Upper lobe of left lung (tissue), 4 donors: ENCODE measurements around the gene DENND1A.

ENCODE experiments used
- EP300 ChIP-seq, 4 donors: sonication (generic); formaldehyde crosslinking; IDR thresholded peaks; one replicate each; pipeline ENCODE4 v1.5.1; 2017; ENCODE audit warnings: antibody characterized with exemption in 4 of 4, control low read depth in 2 of 4
- POLR2AphosphoS5 ChIP-seq, 2 donors: sonication (generic); formaldehyde crosslinking; IDR thresholded peaks; one replicate each; pipeline ENCODE4 v1.5.1; 2017; ENCODE audit warnings: antibody characterized with exemption in 2 of 2
- TF ChIP-seq, protein P1 (sequence below), 6 experiments: fragments of 450-650 bp in 4 of 6; fragments of 200-600 bp in 2 of 6; sonication (generic) in 2 of 6; IDR thresholded peaks; one replicate each; pipeline ENCODE4 v1.5.1; 2016 to 2019; ENCODE audit warnings: antibody characterized with exemption in 6 of 6

DNA sequence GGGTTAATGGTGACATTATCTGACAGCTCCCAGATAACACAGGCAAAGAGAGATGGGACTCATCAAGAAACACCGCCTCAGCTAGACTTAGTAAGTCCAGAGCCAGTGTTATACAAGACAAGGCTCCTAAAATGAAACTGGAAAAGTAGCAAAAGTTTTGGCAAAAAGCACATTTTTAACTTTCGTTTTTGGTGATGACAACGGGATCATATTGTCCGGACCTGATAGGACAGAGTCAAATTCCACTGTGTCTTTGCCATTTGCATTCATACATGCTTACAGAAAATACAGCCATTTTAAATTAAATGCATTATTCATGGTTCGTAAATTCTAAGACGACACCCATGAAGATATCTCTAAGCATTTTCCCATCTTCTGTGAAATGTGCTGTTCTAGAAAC lies 421.9 kb downstream of the DENND1A start:
- TF ChIP-seq, protein P1, sequence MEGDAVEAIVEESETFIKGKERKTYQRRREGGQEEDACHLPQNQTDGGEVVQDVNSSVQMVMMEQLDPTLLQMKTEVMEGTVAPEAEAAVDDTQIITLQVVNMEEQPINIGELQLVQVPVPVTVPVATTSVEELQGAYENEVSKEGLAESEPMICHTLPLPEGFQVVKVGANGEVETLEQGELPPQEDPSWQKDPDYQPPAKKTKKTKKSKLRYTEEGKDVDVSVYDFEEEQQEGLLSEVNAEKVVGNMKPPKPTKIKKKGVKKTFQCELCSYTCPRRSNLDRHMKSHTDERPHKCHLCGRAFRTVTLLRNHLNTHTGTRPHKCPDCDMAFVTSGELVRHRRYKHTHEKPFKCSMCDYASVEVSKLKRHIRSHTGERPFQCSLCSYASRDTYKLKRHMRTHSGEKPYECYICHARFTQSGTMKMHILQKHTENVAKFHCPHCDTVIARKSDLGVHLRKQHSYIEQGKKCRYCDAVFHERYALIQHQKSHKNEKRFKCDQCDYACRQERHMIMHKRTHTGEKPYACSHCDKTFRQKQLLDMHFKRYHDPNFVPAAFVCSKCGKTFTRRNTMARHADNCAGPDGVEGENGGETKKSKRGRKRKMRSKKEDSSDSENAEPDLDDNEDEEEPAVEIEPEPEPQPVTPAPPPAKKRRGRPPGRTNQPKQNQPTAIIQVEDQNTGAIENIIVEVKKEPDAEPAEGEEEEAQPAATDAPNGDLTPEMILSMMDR (IDR thresholded peaks at IDR 0.05): no peak
- no peak for TF ChIP-seq POLR2AphosphoS5 (IDR thresholded peaks at IDR 0.05)
- no peak for TF ChIP-seq EP300 (IDR thresholded peaks at IDR 0.05)
